ENCODE results near the gene CMTM4. TPM values are rescaled to one million over a fixed set of nuclear protein-coding genes. Genes with fewer than 3 reads are reported as not detected.
A peak's percentile ranks its signal among the peaks of the same experiment; 100 is the strongest.
"Not testable (repeated sequence)": the region's sequence is repeated elsewhere in the genome, so short reads cannot be mapped to it uniquely, and the experiment has no call there.

Gene CMTM4
- total RNA-seq, 1 donor from 2014 or later: 35.1 TPM

DNA sequence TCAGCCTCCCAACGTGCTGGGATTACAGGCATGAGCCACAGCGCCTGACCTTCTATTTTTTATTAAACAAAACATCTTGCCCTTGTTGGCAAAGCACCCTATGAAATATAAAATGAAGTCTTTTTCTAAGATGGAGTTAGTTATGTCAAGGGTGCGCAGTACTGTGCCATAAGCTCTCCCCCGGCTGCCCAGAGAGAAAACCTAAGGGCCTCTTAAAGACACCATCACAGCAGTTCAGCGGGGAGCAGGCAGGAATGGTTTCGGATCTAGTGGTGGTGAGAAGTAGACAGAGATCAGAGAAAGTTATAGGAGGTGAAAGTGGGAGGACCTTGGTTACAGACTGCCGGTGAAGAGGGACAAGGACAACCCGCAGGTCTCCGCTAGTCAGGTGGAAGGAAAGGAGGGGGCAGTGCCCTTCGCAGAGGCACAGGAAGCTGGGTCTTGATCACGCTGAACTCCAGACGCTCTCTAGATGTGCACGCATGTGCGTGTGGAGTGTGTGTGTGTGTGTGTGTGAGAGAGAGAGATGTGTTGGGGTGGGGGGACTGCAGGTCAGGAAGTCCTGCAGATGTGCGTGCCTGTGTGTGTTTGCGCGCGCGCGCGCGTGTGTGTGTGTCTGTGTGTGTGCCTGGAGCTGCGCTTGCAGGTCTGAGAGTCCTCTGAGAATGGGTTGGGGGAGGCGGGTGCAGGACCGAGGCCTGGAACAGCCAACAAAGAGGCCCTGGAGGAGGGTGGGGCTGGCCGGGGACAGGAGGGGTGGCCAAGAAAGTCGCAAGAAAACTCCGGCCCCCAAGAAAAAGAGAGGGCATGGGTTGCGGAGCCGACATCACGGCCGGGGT lies 92.8 kb downstream of the CMTM4 start:
- TF ChIP-seq, protein P1, sequence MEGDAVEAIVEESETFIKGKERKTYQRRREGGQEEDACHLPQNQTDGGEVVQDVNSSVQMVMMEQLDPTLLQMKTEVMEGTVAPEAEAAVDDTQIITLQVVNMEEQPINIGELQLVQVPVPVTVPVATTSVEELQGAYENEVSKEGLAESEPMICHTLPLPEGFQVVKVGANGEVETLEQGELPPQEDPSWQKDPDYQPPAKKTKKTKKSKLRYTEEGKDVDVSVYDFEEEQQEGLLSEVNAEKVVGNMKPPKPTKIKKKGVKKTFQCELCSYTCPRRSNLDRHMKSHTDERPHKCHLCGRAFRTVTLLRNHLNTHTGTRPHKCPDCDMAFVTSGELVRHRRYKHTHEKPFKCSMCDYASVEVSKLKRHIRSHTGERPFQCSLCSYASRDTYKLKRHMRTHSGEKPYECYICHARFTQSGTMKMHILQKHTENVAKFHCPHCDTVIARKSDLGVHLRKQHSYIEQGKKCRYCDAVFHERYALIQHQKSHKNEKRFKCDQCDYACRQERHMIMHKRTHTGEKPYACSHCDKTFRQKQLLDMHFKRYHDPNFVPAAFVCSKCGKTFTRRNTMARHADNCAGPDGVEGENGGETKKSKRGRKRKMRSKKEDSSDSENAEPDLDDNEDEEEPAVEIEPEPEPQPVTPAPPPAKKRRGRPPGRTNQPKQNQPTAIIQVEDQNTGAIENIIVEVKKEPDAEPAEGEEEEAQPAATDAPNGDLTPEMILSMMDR (conservative IDR thresholded peaks at IDR 0.05; ENCODE audit: low read depth, low read length): no peak
- DNase-seq (ENCODE audit: low read depth): no peak
- H3K4me3 ChIP-seq (ENCODE audit: low read depth, low read length): peak overlapping the region; percentile 75

DNA sequence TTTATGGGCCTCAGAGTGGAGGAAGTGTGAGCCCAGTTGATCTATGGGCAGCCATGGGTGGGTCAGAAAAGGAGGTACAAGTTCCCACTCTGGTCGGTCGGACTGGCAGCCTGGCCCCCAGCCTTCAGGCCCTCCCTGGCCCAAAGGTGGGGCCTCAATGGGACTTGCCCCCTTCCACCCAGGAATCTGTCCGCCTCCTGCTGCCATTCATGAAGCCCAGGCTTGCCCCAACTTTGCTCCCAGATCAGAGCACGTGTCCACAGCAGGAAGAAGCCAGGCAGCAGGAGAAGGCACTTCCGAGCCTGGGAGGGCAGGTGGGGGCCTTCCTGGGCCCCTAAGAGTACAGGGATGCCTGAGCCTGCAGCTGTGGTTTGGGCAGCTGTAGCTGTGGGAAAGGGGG lies 95.1 kb downstream of the CMTM4 start:
- TF ChIP-seq, protein P1 (conservative IDR thresholded peaks at IDR 0.05; ENCODE audit: low read depth, low read length): no peak
- no peak for DNase-seq (ENCODE audit: low read depth)
- H3K4me3 ChIP-seq (ENCODE audit: low read depth, low read length): no peak overlapping the region

DNA sequence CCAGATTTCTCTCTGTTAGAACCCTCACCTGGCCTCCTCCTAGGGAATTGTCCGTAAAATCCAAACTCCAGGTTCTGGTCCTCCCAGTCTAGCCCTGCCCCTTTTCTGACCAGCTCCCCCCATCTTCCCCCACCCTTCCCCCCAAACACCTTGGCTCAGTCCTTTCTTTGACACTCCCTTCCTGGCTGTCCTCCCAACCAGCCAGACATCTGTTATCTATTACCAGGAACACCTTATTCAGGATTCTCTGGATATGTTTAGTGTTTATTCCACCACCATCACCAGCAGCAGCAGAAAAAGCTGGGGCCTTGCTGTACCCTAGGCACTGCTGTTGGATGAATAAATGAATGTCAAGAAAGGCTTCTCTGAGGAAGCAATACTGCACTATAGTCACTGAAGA lies 96.1 kb downstream of the CMTM4 start:
- H3K4me3 ChIP-seq (ENCODE audit: low read depth, low read length): no peak overlapping the region
- TF ChIP-seq, protein P1 (conservative IDR thresholded peaks at IDR 0.05; ENCODE audit: low read depth, low read length): no peak
- DNase-seq (ENCODE audit: low read depth): no peak

DNA sequence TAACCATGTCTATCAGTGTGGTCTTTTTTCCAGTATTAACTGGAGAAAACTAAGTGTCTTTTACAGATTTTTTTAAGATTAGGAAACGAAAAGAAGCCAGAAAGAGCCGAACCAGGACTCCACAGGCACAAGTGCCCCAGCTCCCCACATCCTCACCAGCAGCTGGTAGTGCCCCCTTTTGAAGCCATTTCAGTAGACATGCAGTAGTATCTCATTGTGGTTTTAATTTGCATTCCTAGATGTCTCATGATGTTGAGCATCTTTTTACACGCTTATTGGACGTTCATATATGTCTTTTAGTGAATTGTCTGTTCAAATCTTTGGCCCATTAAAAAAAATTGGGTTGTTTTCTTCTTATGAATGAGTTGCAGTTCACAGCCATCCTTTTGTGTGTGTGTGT lies 96.8 kb downstream of the CMTM4 start:
- no peak overlapping the region for H3K4me3 ChIP-seq (ENCODE audit: low read depth, low read length)
- TF ChIP-seq, protein P1 (conservative IDR thresholded peaks at IDR 0.05; ENCODE audit: low read depth, low read length): no peak
- no peak for DNase-seq (ENCODE audit: low read depth)

DNA sequence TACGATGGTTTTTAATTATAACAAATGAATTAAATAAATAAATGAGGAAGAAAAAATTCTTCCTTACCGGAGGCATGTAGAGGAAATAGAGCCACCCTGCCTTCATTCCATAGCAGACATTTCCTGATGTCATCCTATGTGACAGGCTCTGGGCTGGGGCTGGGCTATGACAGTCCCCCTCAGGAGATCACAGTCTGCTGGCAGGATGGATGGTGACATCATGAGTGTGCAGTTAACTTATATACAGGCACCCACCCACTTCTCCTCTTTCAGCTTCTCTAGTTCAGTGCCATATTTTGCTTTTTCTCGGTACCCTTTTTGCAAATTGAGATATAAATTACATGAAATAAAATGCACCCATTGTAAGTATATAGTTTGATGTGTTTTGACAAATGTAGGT lies 98.4 kb downstream of the CMTM4 start:
- H3K4me3 ChIP-seq (ENCODE audit: low read depth, low read length): no peak overlapping the region
- no peak for DNase-seq (ENCODE audit: low read depth)
- TF ChIP-seq, protein P1 (conservative IDR thresholded peaks at IDR 0.05; ENCODE audit: low read depth, low read length): no peak

DNA sequence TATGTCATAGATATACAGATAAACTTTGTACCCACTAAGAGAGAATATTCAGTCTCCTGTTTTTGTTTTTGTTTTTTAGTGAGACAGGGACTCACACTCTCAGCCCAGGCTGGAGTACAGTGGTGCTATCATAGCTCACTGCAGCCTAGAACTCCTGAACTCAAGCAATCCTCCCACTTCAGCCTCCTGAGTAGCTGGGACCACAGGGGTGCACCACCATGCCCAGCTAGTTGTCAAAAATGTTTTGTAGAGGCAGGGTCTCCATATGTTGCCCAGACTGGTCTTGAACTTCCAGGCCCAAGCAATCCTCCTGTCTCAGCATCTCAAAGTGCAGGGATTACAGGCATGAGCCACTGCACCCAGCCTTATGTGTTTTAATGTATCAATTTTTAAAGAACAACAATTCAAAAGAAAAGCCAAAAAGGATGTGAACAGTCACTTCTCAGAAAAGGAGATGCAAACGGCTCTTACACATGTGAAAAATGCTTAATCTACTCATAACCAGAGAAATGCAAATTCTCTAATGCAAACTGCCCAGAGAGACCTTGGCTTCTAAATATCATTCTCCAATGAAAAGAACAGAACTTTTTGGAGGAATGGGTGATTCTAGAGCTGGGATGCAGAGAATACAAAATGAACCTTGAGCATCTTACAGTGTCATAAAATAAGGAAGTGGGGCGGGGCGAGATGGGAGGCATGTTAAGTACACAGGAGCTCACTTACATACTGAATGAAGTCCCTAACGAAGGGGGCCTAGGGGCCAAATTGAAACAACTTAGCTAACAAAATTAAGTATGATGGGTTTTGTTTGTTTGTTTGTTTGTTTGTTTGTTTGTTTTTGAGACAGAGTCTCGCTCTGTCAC lies 99.3 kb downstream of the CMTM4 start:
- H3K4me3 ChIP-seq (ENCODE audit: low read depth, low read length): no peak overlapping the region
- DNase-seq (ENCODE audit: low read depth): no peak
- TF ChIP-seq, protein P1 (conservative IDR thresholded peaks at IDR 0.05; ENCODE audit: low read depth, low read length): no peak

DNA sequence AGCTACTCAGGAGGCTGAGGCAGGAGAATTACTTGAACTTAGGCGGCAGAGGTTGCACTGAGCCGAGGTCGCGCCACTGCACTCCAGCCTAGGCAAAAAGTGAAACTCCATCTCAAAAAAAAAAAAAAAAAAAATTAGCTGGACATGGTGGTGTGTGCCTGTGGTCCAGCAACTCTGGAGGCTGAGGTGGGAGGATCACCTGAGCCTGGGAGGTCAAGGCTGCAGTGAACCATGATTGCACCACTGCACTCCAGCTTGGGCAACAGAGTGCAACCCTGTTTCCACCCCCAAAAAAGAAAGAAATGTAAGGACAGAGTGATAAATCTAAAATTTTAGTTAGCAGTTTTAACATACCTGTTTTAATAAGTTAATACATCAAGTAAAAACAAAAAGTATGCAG lies 100.0 kb downstream of the CMTM4 start:
- DNase-seq (ENCODE audit: low read depth); H3K4me3 ChIP-seq (ENCODE audit: low read depth, low read length): not testable (repeated sequence)
